ENCODE measurements around the gene NEK11.
A peak's percentile ranks its signal among the peaks of the same experiment; 100 is the strongest.

Gene NEK11

GRCh38 chr3:131026321-131027151 is at the start of gene NEK11, which contains the start of gene ASTE1:
Gene NEK11, plus strand, starts transcription at chr3:131026877. Its CDS starts 2,832 bp downstream, at chr3:131029709.
Gene ASTE1, minus strand, starts transcription at chr3:131026825. Its CDS starts 1,519 bp downstream, at chr3:131025306.
- DNase-seq (ENCODE audit: low read depth in 2 of 2): peak; percentile 74 to 78

- DNase-seq (ENCODE audit: low read depth in 2 of 2): no peak
Measured at GRCh38 chr3:130979117-130979516, 47.6 kb upstream of the NEK11 start.

- no peak for DNase-seq (ENCODE audit: low read depth in 2 of 2)
Measured at GRCh38 chr3:130981469-130981868, 45.2 kb upstream of the NEK11 start.

- no peak for DNase-seq (ENCODE audit: low read depth in 2 of 2)
Measured at GRCh38 chr3:130990282-130990681, 36.4 kb upstream of the NEK11 start.

- DNase-seq (ENCODE audit: low read depth in 2 of 2): no peak
Measured at GRCh38 chr3:130991126-130991525, 35.6 kb upstream of the NEK11 start.

- DNase-seq (ENCODE audit: low read depth in 2 of 2): no peak
Measured at GRCh38 chr3:130992344-130992743, 34.3 kb upstream of the NEK11 start.

- DNase-seq (ENCODE audit: low read depth in 2 of 2): no peak
Measured at GRCh38 chr3:130997289-130997688, 29.4 kb upstream of the NEK11 start.

- DNase-seq (ENCODE audit: low read depth in 2 of 2): no peak
Measured at GRCh38 chr3:131001071-131001470, 25.6 kb upstream of the NEK11 start.

- DNase-seq (ENCODE audit: low read depth in 2 of 2): no peak
Measured at GRCh38 chr3:131004603-131005002, 22.1 kb upstream of the NEK11 start.

- DNase-seq (ENCODE audit: low read depth in 2 of 2): no peak
Measured at GRCh38 chr3:131007256-131007655, 19.4 kb upstream of the NEK11 start.

GRCh38 chr3:131007782-131008181 is 18.9 kb upstream of the NEK11 start:
- DNase-seq (ENCODE audit: low read depth in 2 of 2): no peak

GRCh38 chr3:131008326-131008725 is 18.4 kb upstream of the NEK11 start:
- no peak for DNase-seq (ENCODE audit: low read depth in 2 of 2)

GRCh38 chr3:131009698-131010097 is 17.0 kb upstream of the NEK11 start:
- no peak for DNase-seq (ENCODE audit: low read depth in 2 of 2)

- no peak for DNase-seq (ENCODE audit: low read depth in 2 of 2)
Measured at GRCh38 chr3:131018970-131019369, 7.7 kb upstream of the NEK11 start.

- DNase-seq (ENCODE audit: low read depth in 2 of 2): no peak
Measured at GRCh38 chr3:131020122-131020693, 6.5 kb upstream of the NEK11 start.

- DNase-seq (ENCODE audit: low read depth in 2 of 2): no peak
Measured at GRCh38 chr3:131025539-131025938, 1.1 kb upstream of the NEK11 start.

- DNase-seq (ENCODE audit: low read depth in 2 of 2): no peak
Measured at GRCh38 chr3:131028844-131029243, 2.2 kb downstream of the NEK11 start.

- no peak for DNase-seq (ENCODE audit: low read depth in 2 of 2)
Measured at GRCh38 chr3:131031660-131032059, 5.0 kb downstream of the NEK11 start.

GRCh38 chr3:131033480-131034080 is 6.9 kb downstream of the NEK11 start:
- no peak for DNase-seq (ENCODE audit: low read depth in 2 of 2)

- no peak for DNase-seq (ENCODE audit: low read depth in 2 of 2)
Measured at GRCh38 chr3:131036200-131036816, 9.6 kb downstream of the NEK11 start.

- no peak for DNase-seq (ENCODE audit: low read depth in 2 of 2)
Measured at GRCh38 chr3:131036986-131037385, 10.3 kb downstream of the NEK11 start.

- DNase-seq (ENCODE audit: low read depth in 2 of 2): no peak
Measured at GRCh38 chr3:131038326-131038725, 11.6 kb downstream of the NEK11 start.
